ENCODE data around the gene NAGLU.
A peak's percentile ranks its signal among the peaks of the same experiment; 100 is the strongest.

Gene NAGLU

DNA sequence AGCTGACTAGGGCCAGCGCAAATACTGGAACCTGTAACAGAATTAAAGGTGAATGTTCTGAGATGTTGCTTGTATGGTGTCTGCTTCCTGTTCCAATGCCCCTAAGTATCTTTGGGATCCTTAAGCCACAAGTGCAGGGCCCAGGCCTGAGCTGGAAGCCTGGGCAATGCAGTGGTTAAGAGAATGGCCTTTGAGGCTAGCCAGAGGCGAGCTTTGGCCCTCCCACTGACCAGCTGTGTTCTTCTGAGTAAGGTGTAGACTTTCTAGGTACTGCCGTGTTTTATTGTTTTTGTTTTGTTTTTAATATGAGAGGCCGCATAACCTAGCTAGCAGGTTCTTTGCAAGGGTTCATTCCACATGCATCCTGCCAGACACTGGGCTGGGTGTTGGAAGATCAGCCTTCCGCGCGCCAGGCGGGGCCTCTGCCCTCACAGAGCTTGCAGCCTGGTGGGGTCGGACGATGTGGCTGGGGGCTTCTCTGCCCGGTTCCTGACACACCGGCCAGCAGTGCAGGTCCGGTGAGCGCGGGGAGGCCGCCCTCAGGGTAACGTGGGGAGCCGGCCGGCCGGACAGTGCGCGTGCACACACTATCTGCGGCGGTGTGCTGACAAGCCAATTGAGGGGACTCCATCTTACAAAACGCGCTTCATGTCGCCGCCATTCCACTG lies 30.3 kb downstream of the NAGLU start:
- no CpG with 5 or more reads among the region's 28 CpGs for whole genome bisulfite sequencing (ENCODE audit: extremely low coverage, insufficient coverage, insufficient read length)

GRCh38 chr17:42566883-42567573 lies 31.0 kb downstream of the NAGLU start, which contains the start of gene MLX:
TSS of gene MLX (plus strand) at chr17:42567100. CDS start at chr17:42567125, 25 bp downstream.
- no peaks in the 10 kb centered on the region for H3K27me3 ChIP-seq (ENCODE audit: insufficient read depth, low read length)
- H4K12ac ChIP-seq (ENCODE audit: low read depth, low read length) = peak within 1 kb of the TSS; percentile 96
- no CpG with 5 or more reads among the region's 72 CpGs for WGBS (ENCODE audit: extremely low coverage, insufficient coverage, insufficient read length)
- H4K8ac ChIP-seq (ENCODE audit: low read depth, low read length) = peak within 1 kb of the TSS; percentile 82
- DNase-seq = peak; percentile 93 to 97
- H3K9me3 ChIP-seq (ENCODE audit: insufficient read depth, low read depth, low read length) = no peaks in the 10 kb centered on the region
- peak within 1 kb of the TSS; percentile 96 for H2AK5ac ChIP-seq (ENCODE audit: low read length)
- peak within 1 kb of the TSS; percentile 62 for H3K18ac ChIP-seq (ENCODE audit: low read length)
- peaks cover 12% of the 10 kb centered on the region for H3K79me2 ChIP-seq (ENCODE audit: control insufficient read depth, insufficient read depth, low read length, poor library complexity)
- peak within 1 kb of the TSS; percentile 88 for H3K4me2 ChIP-seq (ENCODE audit: low read length)
- H3K27ac ChIP-seq (ENCODE audit: low read depth, low read length) = peak within 1 kb of the TSS; percentile 57
- peak within 1 kb of the TSS; percentile 91 for H3K14ac ChIP-seq (ENCODE audit: low read length)
- peak within 1 kb of the TSS; percentile 42 for H2BK5ac ChIP-seq (ENCODE audit: low read depth, low read length, poor library complexity)
- H3K4ac ChIP-seq (ENCODE audit: low read depth, low read length) = peak within 1 kb of the TSS; percentile 93
- H3K36me3 ChIP-seq (ENCODE audit: control insufficient read depth in 1 of 2, insufficient read depth in 2 of 2, low read length in 2 of 2) = peaks cover 59 to 61% of the 10 kb centered on the region in 2 experiments
- H3K4me1 ChIP-seq (ENCODE audit: control insufficient read depth in 1 of 2, insufficient read depth in 2 of 2, low read length in 2 of 2) = peaks cover 13 to 14% of the 10 kb centered on the region in 2 experiments
- peak within 1 kb of the TSS; percentile 92 for H4K91ac ChIP-seq (ENCODE audit: low read depth, low read length)
- peak within 1 kb of the TSS; percentile 57 for H2BK120ac ChIP-seq (ENCODE audit: insufficient read depth, low read length, poor library complexity)
- peak within 1 kb of the TSS; percentile 41 for H2AFZ ChIP-seq (ENCODE audit: insufficient read depth, low read length, poor library complexity)
- peaks cover 11% of the 10 kb centered on the region for H3K79me1 ChIP-seq (ENCODE audit: low read length)
- H3K9ac ChIP-seq (ENCODE audit: low read length) = peak within 1 kb of the TSS; percentile 67
- H2BK12ac ChIP-seq (ENCODE audit: low read length) = peak within 1 kb of the TSS; percentile 42
- peak within 1 kb of the TSS; percentile 88 for H3K4me3 ChIP-seq (ENCODE audit: low read depth, low read length)
- H3K23ac ChIP-seq (ENCODE audit: low read length) = no peak within 1 kb of the TSS

More for the DNA sequence above, 30.3 kb downstream of the NAGLU start:
- Histone ChIP-seq H3K27me3 (ENCODE audit: insufficient read depth, low read length) (no peaks in the 10 kb centered on the region), H2BK12ac (ENCODE audit: low read length) (peak overlapping the region; percentile 42), H3K23ac (ENCODE audit: low read length) (no peak overlapping the region), H2BK120ac (ENCODE audit: insufficient read depth, low read length, poor library complexity) (peak overlapping the region; percentile 12), H3K79me2 (ENCODE audit: control insufficient read depth, insufficient read depth, low read length, poor library complexity) (peaks cover 12% of the 10 kb centered on the region), H2BK5ac (ENCODE audit: low read depth, low read length, poor library complexity) (peak overlapping the region; percentile 1), H3K14ac (ENCODE audit: low read length) (peak overlapping the region; percentile 91), H3K4me2 (ENCODE audit: low read length) (peak overlapping the region; percentile 63), H3K18ac (ENCODE audit: low read length) (peak overlapping the region; percentile 12), H3K36me3 (ENCODE audit: control insufficient read depth in 1 of 2, insufficient read depth in 2 of 2, low read length in 2 of 2) (peaks cover 53 to 55% of the 10 kb centered on the region in 2 experiments), H4K91ac (ENCODE audit: low read depth, low read length) (peak overlapping the region; percentile 90), H3K27ac (ENCODE audit: low read depth, low read length) (peak overlapping the region; percentile 57), H3K4ac (ENCODE audit: low read depth, low read length) (peak overlapping the region; percentile 7), H3K4me1 (ENCODE audit: control insufficient read depth in 1 of 2, insufficient read depth in 2 of 2, low read length in 2 of 2) (peaks cover 14 to 16% of the 10 kb centered on the region in 2 experiments), H3K9me3 (ENCODE audit: insufficient read depth, low read depth, low read length) (no peaks in the 10 kb centered on the region), H2AFZ (ENCODE audit: insufficient read depth, low read length, poor library complexity) (peak overlapping the region; percentile 41), H2AK5ac (ENCODE audit: low read length) (peak overlapping the region; percentile 96), H3K79me1 (ENCODE audit: low read length) (peaks cover 15% of the 10 kb centered on the region), H4K12ac (ENCODE audit: low read depth, low read length) (peak overlapping the region; percentile 96), H4K8ac (ENCODE audit: low read depth, low read length) (peak overlapping the region; percentile 82), H3K9ac (ENCODE audit: low read length) (peak overlapping the region; percentile 24), H3K4me3 (ENCODE audit: low read depth, low read length) (peak overlapping the region; percentile 88)
- DNase-seq = no peak

- no peak overlapping the region for H2AFZ ChIP-seq (ENCODE audit: insufficient read depth, low read length, poor library complexity)
- H3K4me1 ChIP-seq (ENCODE audit: control insufficient read depth in 1 of 2, insufficient read depth in 2 of 2, low read length in 2 of 2) = peaks cover 8 to 9% of the 10 kb centered on the region in 2 experiments
- no peak overlapping the region for H3K4me2 ChIP-seq (ENCODE audit: low read length)
- no peaks in the 10 kb centered on the region for H3K9me3 ChIP-seq (ENCODE audit: insufficient read depth, low read depth, low read length)
- no peak for DNase-seq
- no peak overlapping the region for H4K8ac ChIP-seq (ENCODE audit: low read depth, low read length)
- no peak overlapping the region for H3K23ac ChIP-seq (ENCODE audit: low read length)
- H2BK120ac ChIP-seq (ENCODE audit: insufficient read depth, low read length, poor library complexity) = no peak overlapping the region
- H3K27ac ChIP-seq (ENCODE audit: low read depth, low read length) = no peak overlapping the region
- H3K79me1 ChIP-seq (ENCODE audit: low read length) = peaks cover 11% of the 10 kb centered on the region
- no peaks in the 10 kb centered on the region for H3K27me3 ChIP-seq (ENCODE audit: insufficient read depth, low read length)
- H4K91ac ChIP-seq (ENCODE audit: low read depth, low read length) = no peak overlapping the region
- H3K36me3 ChIP-seq (ENCODE audit: control insufficient read depth in 1 of 2, insufficient read depth in 2 of 2, low read length in 2 of 2) = peaks cover 72 to 75% of the 10 kb centered on the region in 2 experiments
- H4K12ac ChIP-seq (ENCODE audit: low read depth, low read length) = no peak overlapping the region
- H3K14ac ChIP-seq (ENCODE audit: low read length) = no peak overlapping the region
- no peak overlapping the region for H3K18ac ChIP-seq (ENCODE audit: low read length)
- no peak overlapping the region for H2BK5ac ChIP-seq (ENCODE audit: low read depth, low read length, poor library complexity)
- WGBS (ENCODE audit: extremely low coverage, insufficient coverage, insufficient read length) = no CpG with 5 or more reads among the region's 14 CpGs
- H3K9ac ChIP-seq (ENCODE audit: low read length) = no peak overlapping the region
- H3K4ac ChIP-seq (ENCODE audit: low read depth, low read length) = no peak overlapping the region
- H2BK12ac ChIP-seq (ENCODE audit: low read length) = no peak overlapping the region
- no peak overlapping the region for H2AK5ac ChIP-seq (ENCODE audit: low read length)
- no peak overlapping the region for H3K4me3 ChIP-seq (ENCODE audit: low read depth, low read length)
- H3K79me2 ChIP-seq (ENCODE audit: control insufficient read depth, insufficient read depth, low read length, poor library complexity) = peaks cover 9% of the 10 kb centered on the region
These were observed 32.5 kb downstream of the NAGLU start for GRCh38 chr17:42568341-42569111.

Data from trophoblast cell (in vitro differentiated cells and primary cell).